ENCODE data around the gene MACROH2A1.

The MACROH2A1 gene

GRCh38 chr5:135322271-135322670 is 76.8 kb downstream of the MACROH2A1 start:
- TF ChIP-seq, protein P1, sequence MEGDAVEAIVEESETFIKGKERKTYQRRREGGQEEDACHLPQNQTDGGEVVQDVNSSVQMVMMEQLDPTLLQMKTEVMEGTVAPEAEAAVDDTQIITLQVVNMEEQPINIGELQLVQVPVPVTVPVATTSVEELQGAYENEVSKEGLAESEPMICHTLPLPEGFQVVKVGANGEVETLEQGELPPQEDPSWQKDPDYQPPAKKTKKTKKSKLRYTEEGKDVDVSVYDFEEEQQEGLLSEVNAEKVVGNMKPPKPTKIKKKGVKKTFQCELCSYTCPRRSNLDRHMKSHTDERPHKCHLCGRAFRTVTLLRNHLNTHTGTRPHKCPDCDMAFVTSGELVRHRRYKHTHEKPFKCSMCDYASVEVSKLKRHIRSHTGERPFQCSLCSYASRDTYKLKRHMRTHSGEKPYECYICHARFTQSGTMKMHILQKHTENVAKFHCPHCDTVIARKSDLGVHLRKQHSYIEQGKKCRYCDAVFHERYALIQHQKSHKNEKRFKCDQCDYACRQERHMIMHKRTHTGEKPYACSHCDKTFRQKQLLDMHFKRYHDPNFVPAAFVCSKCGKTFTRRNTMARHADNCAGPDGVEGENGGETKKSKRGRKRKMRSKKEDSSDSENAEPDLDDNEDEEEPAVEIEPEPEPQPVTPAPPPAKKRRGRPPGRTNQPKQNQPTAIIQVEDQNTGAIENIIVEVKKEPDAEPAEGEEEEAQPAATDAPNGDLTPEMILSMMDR (IDR thresholded peaks at IDR 0.05; ENCODE audit: low read depth, low read length, missing control alignments): no peak
- in situ Hi-C loops (cut with HindIII; ENCODE audit: low sequenced_read_pairs): no loop called here
- no peak for DNase-seq (ENCODE audit: low read depth)

GRCh38 chr5:135320718-135321484 is 78.1 kb downstream of the MACROH2A1 start:
- DNase-seq (ENCODE audit: low read depth): no peak
- TF ChIP-seq, protein P1 (IDR thresholded peaks at IDR 0.05; ENCODE audit: low read depth, low read length, missing control alignments): no peak
- in situ Hi-C loops (cut with HindIII; ENCODE audit: low sequenced_read_pairs): no loop called here
- no peak overlapping the region for H3K4me3 ChIP-seq (ENCODE audit: low read depth, low read length)

More at GRCh38 chr5:135322271-135322670, 76.8 kb downstream of the MACROH2A1 start:
- H3K4me3 ChIP-seq (ENCODE audit: low read depth, low read length): no peak overlapping the region

DNA sequence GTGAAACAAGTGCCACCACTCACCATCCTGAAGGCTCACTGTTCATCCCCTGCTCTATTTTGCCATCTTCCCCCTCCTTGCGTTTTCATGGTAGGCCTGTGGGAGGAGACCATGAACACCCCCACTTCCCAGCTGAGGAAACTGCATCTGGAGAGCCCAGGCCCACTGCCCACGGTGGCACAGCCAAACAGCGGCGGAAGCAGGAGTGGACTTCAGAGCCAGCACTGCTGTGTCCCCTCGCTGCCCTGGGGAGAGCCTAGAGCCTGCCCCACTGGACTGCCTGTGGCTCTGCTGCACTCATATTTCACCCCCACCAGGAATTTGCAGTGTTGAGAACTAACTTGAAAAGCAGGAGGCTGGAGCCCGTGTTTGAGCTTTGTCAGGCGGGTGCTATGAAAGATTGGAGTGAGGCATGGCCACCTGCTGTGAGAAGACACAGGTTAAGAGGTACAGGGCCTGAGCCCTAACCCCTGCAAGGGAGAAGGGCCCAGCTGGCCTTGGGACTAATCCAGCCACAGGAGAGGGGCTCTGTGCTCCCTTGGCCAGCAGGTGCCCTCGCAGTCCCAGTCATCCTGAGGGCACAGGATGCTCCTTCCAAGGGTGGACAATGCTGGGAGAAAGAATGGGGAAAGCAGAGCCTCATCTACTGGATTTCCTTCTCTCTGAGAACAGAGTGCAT is 79.0 kb downstream of the MACROH2A1 start:
- in situ Hi-C loops (cut with HindIII; ENCODE audit: low sequenced_read_pairs): no loop called here
- H3K4me3 ChIP-seq (ENCODE audit: low read depth, low read length): no peak overlapping the region
- TF ChIP-seq, protein P1 (IDR thresholded peaks at IDR 0.05; ENCODE audit: low read depth, low read length, missing control alignments): no peak
- DNase-seq (ENCODE audit: low read depth): no peak

DNA sequence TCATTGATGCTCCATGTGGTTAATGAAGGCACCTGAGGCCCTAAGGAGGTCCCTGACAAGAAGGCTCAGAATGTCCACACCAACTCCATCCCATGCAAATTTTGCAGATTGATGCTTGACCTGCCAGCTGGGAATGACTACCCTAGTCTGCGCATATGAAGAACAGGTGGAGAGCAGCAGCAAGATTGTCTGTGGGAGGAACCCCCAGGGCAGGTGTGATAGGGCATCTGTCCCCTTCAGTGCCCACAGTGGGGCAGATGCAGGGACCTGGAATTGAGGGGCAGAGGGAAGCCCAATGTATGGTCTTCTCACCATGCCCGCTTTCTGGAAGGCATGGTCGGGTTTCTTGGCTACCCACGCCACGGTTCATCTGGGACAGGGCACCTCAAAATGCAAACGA is 79.6 kb downstream of the MACROH2A1 start:
- H3K4me3 ChIP-seq (ENCODE audit: low read depth, low read length): no peak overlapping the region
- in situ Hi-C loops (cut with HindIII; ENCODE audit: low sequenced_read_pairs): no loop called here
- DNase-seq (ENCODE audit: low read depth): no peak
- TF ChIP-seq, protein P1 (IDR thresholded peaks at IDR 0.05; ENCODE audit: low read depth, low read length, missing control alignments): no peak

DNA sequence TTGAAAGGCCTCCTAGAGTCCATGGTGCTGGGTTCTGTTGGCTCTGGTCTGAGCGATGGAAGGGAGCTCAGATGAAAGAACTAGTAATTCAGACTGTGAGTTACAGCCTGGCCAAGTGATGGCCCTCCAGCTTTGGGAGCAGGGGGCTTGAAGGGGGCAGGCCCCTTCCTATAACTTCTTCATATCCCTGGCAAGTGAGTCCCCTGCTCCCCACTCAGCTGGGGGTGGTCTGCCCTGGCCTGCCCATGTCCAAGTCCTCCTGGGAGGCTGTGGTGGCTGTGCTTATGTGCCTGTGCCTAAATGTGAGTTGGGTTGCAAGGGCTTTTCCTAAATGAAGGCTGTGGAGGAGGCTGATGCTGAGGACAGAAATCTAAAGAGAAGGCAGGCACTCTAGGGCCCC is 80.1 kb downstream of the MACROH2A1 start:
- TF ChIP-seq, protein P1 (IDR thresholded peaks at IDR 0.05; ENCODE audit: low read depth, low read length, missing control alignments): no peak
- in situ Hi-C loops (cut with HindIII; ENCODE audit: low sequenced_read_pairs): no loop called here
- H3K4me3 ChIP-seq (ENCODE audit: low read depth, low read length): no peak overlapping the region
- DNase-seq (ENCODE audit: low read depth): no peak

GRCh38 chr5:135318037-135318436 is 81.0 kb downstream of the MACROH2A1 start:
- no peak overlapping the region for H3K4me3 ChIP-seq (ENCODE audit: low read depth, low read length)
- DNase-seq (ENCODE audit: low read depth): no peak
- TF ChIP-seq, protein P1 (IDR thresholded peaks at IDR 0.05; ENCODE audit: low read depth, low read length, missing control alignments): no peak
- in situ Hi-C loops (cut with HindIII; ENCODE audit: low sequenced_read_pairs): no loop called here
